Liver (tissue), 3 donors: ENCODE results near the gene SCEL.
"Not testable (repeated sequence)": the region's sequence is repeated elsewhere in the genome, so short reads cannot be mapped to it uniquely, and the experiment has no call there.

Experiments used
- CTCF ChIP-seq: fragments of 150-350 bp; IDR thresholded peaks from 2 replicates; pipeline ENCODE4 v1.5.1; 2017; ENCODE audit warnings: improper control_type of control experiment, low read depth, low read length; ENCODE audit not compliant: missing input control
- MAX ChIP-seq: IDR thresholded peaks from 2 replicates; pipeline ENCODE4 v1.6.1; 2016; ENCODE audit warnings: antibody characterized with exemption
- RAD21 ChIP-seq, 2 donors: IDR thresholded peaks; 2 replicates each; pipeline ENCODE4 v1.6.1; 2016; ENCODE audit warnings: antibody characterized with exemption in 2 of 2, mild to moderate bottlenecking in 2 of 2
- donor health status: healthy.
- donor health status: healthy.

- not testable (repeated sequence) for TF ChIP-seq RAD21 (IDR thresholded peaks at IDR 0.05); CTCF; MAX
Measured at GRCh38 chr13:77662831-77663230, 127.3 kb downstream of the SCEL start.
